ENCODE measurements around the gene GAS2L1.

- TF ChIP-seq SPI1 (IDR thresholded peaks at IDR 0.05; ENCODE audit: low read depth, low read length): no peak
- TF ChIP-seq POLR2AphosphoS5 (IDR thresholded peaks at IDR 0.05; ENCODE audit: low read depth, low read length): no peak
- TF ChIP-seq PAX5 (IDR thresholded peaks at IDR 0.05; ENCODE audit: insufficient read depth, low read length, severe bottlenecking): no peak
Measured at GRCh38 chr22:29314537-29315285, 8.3 kb downstream of the GAS2L1 start.

Data from GM12891 (cell line).